ENCODE measurements around the gene CELSR1. TPM values are rescaled to one million over a fixed set of nuclear protein-coding genes. Genes with fewer than 3 reads are reported as not detected.

Gene CELSR1
- total and polyA plus RNA-seq, 2 of the 13 experiments (the other 11 are each of a cell fraction or from before 2014, with no cell fraction given): 0.78 to 1.8 TPM

- no peak for TF ChIP-seq NFAT5 (CRISPR knock-in tag; IDR thresholded peaks at IDR 0.05)
- no peak for TF ChIP-seq ZNF7 (CRISPR knock-in tag; IDR thresholded peaks at IDR 0.05)
Observed at GRCh38 chr22:46415776-46416519, 121.5 kb downstream of the CELSR1 start (continued).

GRCh38 chr22:46414704-46415103 lies 122.7 kb downstream of the CELSR1 start:
- Histone ChIP-seq H3K27ac (ENCODE audit: extremely low read length, insufficient read depth, low read length) (no peak overlapping the region), H3K9me3 (ENCODE audit: low read length) (no peaks in the 10 kb centered on the region), H3K9ac (ENCODE audit: insufficient read depth, low read depth, low read length) (no peak overlapping the region), H3K27me3 (ENCODE audit: control insufficient read depth in 1 of 2, insufficient read depth in 2 of 2, low read length in 2 of 2) (peaks cover 0 to 3% of the 10 kb centered on the region in 2 experiments; a peak in 1 of 5 replicates), H4K20me1 (ENCODE audit: insufficient read depth, low read length) (no peaks in the 10 kb centered on the region), H2AFZ (ENCODE audit: low read length) (no peak overlapping the region), H3K4me2 (ENCODE audit: low read depth, low read length) (no peak overlapping the region), H3K4me3 (replicated peaks in 1 of 3; ENCODE audit: insufficient read depth in 1 of 3, low read depth in 2 of 3, low read length in 3 of 3) (no peak overlapping the region), H3K4me1 (ENCODE audit: insufficient read depth, low read length) (peaks cover 13% of the 10 kb centered on the region; the same call in 1 of the 2 replicates), H3K36me3 (replicated peaks in 1 of 2; ENCODE audit: control insufficient read depth in 1 of 2, insufficient read depth in 2 of 2, low read length in 2 of 2) (no peaks in the 10 kb centered on the region), H3K79me2 (ENCODE audit: insufficient read depth, low read length) (no peaks in the 10 kb centered on the region)
- no peak for ATAC-seq
- ChIA-PET POLR2A (no interaction called here), CTCF (ENCODE audit: low intra/inter-chr PET ratio, low total read pairs) (no interaction called here)
- 89% methylated on average over 16 of the region's 19 CpGs for WGBS (ENCODE audit: low lambda C conversion rate)
- in situ Hi-C loops (cut with HindIII; ENCODE audit: extremely low pct_ligation_motif_present, low pct_unique_long_range_greater_than_20kb): no loop called here
- no TSS peak for BruUV-seq (replicated peaks)
- intact Hi-C loops (cut with micrococcal nuclease; ENCODE audit: unreplicated experiment): no loop called here
- FAIRE-seq: no peak
- no peak for DNase-seq (ENCODE audit: low spot score)
- no peak for TF ChIP-seq ELF1 (CRISPR knock-in tag; IDR thresholded peaks at IDR 0.05)
- TF ChIP-seq REXO4 (CRISPR knock-in tag; IDR thresholded peaks at IDR 0.05; ENCODE audit: borderline replicate concordance): no peak
- no peak for TF ChIP-seq ZNF777 (CRISPR knock-in tag; IDR thresholded peaks at IDR 0.05)
- TF ChIP-seq NFE2 (CRISPR knock-in tag; IDR thresholded peaks at IDR 0.05): no peak
- no peak for TF ChIP-seq GFI1 (CRISPR knock-in tag; IDR thresholded peaks at IDR 0.05; ENCODE audit: borderline replicate concordance)
- no peak for TF ChIP-seq SIX4 (CRISPR knock-in tag; IDR thresholded peaks at IDR 0.05)
- no peak for TF ChIP-seq ZNF44 (CRISPR knock-in tag; IDR thresholded peaks at IDR 0.05)
- TF ChIP-seq ZNF33B (CRISPR knock-in tag; IDR thresholded peaks at IDR 0.05): no peak
- TF ChIP-seq STAT6 (CRISPR knock-in tag; IDR thresholded peaks at IDR 0.05; ENCODE audit: borderline replicate concordance): no peak
- no peak for TF ChIP-seq ZMYM3 (CRISPR knock-in tag; IDR thresholded peaks at IDR 0.05)
- no peak for TF ChIP-seq TERF1 (CRISPR knock-in tag; IDR thresholded peaks at IDR 0.05)
- no peak for TF ChIP-seq GTF2F1 (IDR thresholded peaks at IDR 0.05; ENCODE audit: low read length)
- TF ChIP-seq HNF4A (CRISPR knock-in tag; IDR thresholded peaks at IDR 0.05): no peak
